Muscle layer of duodenum (tissue), 2 donors: ENCODE data around the gene PRMT6.
"Not testable (repeated sequence)": the region's sequence is repeated elsewhere in the genome, so short reads cannot be mapped to it uniquely, and the experiment has no call there.

Experiments used
- H3K27ac ChIP-seq: one replicate; pipeline ENCODE4 v1.7.0; 2013; ENCODE audit warnings: mild to moderate bottlenecking, low read length
- H3K27me3 ChIP-seq: one replicate; pipeline ENCODE4 v1.7.0; 2013; ENCODE audit warnings: low read depth, mild to moderate bottlenecking, control low read depth, low read length
- H3K36me3 ChIP-seq, 2 donors: one replicate each; pipeline ENCODE4 v1.7.0; 2013; ENCODE audit warnings: low read length in 2 of 2, control low read depth in 1 of 2, mild to moderate bottlenecking in 1 of 2; ENCODE audit not compliant: insufficient read depth in 2 of 2, control insufficient read depth in 1 of 2
- H3K4me1 ChIP-seq, 2 donors: one replicate each; pipeline ENCODE4 v1.7.0; 2013; ENCODE audit warnings: low read length in 2 of 2, mild to moderate bottlenecking in 2 of 2, control low read depth in 1 of 2, moderate library complexity in 1 of 2; ENCODE audit not compliant: insufficient read depth in 2 of 2, control insufficient read depth in 1 of 2
- H3K4me3 ChIP-seq, 2 donors: one replicate each; pipeline ENCODE4 v1.7.0; 2013; ENCODE audit warnings: low read length in 2 of 2, low read depth in 1 of 2, mild to moderate bottlenecking in 1 of 2
- H3K9me3 ChIP-seq, 2 donors: one replicate each; pipeline ENCODE4 v1.7.0; 2013; ENCODE audit warnings: low read length in 2 of 2, control low read depth in 1 of 2, mild to moderate bottlenecking in 1 of 2; ENCODE audit not compliant: control insufficient read depth in 1 of 2
- donor health status: healthy.

PRMT6 gene

DNA sequence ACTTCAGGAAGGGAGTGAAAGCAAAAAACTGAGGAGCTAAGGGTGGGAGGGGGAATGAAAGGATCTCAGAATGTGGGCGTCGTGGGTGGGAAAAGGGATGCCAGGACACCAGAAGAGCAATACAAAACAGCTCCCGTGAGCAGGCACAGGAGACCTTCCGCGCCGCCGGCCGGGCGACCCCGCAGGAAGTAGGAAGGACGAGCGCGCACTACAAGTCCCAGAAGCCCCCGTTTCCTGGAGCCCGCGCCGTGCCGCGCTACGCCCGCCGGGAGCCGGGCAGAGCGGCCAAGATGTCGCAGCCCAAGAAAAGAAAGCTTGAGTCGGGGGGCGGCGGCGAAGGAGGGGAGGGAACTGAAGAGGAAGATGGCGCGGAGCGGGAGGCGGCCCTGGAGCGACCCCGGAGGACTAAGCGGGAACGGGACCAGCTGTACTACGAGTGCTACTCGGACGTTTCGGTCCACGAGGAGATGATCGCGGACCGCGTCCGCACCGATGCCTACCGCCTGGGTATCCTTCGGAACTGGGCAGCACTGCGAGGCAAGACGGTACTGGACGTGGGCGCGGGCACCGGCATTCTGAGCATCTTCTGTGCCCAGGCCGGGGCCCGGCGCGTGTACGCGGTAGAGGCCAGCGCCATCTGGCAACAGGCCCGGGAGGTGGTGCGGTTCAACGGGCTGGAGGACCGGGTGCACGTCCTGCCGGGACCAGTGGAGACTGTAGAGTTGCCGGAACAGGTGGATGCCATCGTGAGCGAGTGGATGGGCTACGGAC lies at the start of gene PRMT6:
Gene PRMT6 (plus strand): TSS at position 249 of the 771 bp plus-strand sequence. CDS start 42 bp downstream, at position 291.
- H3K9me3 ChIP-seq: no peaks in the 10 kb centered on the region

DNA sequence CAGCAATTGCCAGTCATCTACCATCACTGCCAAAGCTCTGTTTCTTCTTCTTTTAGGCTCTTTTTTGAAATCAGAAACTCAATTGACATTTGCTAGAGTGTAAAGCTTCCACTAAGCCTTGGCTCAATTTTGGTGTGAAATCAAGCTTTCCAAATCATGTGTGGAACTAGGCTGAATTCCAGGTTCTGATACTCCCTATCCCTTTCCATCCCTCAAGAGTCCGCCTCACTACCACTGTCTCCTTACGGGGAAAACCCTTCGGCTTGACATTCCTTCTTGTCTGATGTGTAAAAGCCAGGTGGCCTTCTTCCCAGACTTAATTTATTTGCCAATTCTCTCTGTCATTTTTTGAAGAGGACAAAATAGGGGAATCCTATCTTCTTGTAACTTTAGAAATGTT lies 47.2 kb upstream of the PRMT6 start:
- H3K36me3 ChIP-seq: no peaks in the 10 kb centered on the region
- H3K27ac ChIP-seq: no peak overlapping the region
- no peaks in the 10 kb centered on the region for H3K4me1 ChIP-seq
- no peaks in the 10 kb centered on the region for H3K9me3 ChIP-seq
- H3K4me3 ChIP-seq: no peak overlapping the region
- no peaks in the 10 kb centered on the region for H3K27me3 ChIP-seq

More for the DNA sequence above, at the start of gene PRMT6:
- H3K4me3 ChIP-seq: peak within 1 kb of the TSS; percentile 90 to 95
- peaks cover 7 to 13% of the 10 kb centered on the region in 2 donors for H3K4me1 ChIP-seq
- H3K27me3 ChIP-seq: no peaks in the 10 kb centered on the region
- peak within 1 kb of the TSS; percentile 79 for H3K27ac ChIP-seq
- peaks cover 0 to 4% of the 10 kb centered on the region in 2 donors for H3K36me3 ChIP-seq

DNA sequence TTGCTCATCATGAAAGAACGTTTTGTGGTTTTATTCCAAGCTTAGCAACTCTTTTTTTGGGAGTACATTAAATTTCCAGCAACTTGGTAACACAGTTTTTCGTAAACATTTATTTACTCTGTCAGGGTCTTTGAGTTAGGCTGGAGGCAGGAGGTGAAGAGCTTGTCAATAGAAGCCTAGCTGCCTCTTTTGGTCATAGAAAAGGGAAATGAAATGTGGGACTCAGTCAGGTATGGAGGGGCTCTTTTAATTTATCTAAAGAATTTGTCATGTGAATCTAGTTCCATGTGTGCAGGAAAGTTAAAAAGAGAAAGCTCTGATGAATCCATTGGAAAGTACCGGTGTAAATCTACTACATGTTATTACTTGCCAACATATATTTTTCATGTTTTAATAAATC lies 45.9 kb upstream of the PRMT6 start:
- no peak overlapping the region for H3K27ac ChIP-seq
- H3K36me3 ChIP-seq: no peaks in the 10 kb centered on the region
- no peak overlapping the region for H3K4me3 ChIP-seq
- no peaks in the 10 kb centered on the region for H3K9me3 ChIP-seq
- H3K27me3 ChIP-seq: no peaks in the 10 kb centered on the region
- no peaks in the 10 kb centered on the region for H3K4me1 ChIP-seq

DNA sequence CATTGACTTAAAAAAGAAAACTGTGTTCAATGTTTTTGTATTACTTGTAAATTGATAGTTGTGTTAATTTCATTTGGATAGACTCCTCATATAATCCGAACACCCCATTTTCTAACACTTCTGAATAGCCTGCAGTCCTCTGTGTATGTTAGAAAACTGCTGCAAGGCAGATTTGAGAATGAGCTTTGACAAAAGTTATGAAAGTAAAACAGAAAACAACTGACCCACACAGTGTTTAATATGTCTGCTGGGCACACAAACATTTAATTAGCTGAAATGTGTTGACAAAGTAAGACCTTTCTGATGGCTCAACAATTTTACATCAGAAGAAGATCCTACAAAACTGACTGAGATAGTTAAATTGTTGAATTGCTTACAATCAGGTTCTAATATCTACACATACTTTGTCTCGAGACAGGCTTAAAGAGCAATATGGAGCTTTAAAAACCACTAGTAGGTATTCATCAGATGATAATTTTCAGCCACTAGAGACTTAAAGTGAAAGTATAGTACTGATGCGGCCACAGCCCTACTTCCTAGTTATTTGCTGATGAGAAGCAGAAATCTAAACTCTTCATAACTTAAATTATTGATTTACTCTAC lies 40.0 kb upstream of the PRMT6 start:
- H3K4me3 ChIP-seq: no peak overlapping the region
- H3K27ac ChIP-seq: no peak overlapping the region
- no peaks in the 10 kb centered on the region for H3K36me3 ChIP-seq
- no peaks in the 10 kb centered on the region for H3K4me1 ChIP-seq
- H3K9me3 ChIP-seq: no peaks in the 10 kb centered on the region
- no peaks in the 10 kb centered on the region for H3K27me3 ChIP-seq

DNA sequence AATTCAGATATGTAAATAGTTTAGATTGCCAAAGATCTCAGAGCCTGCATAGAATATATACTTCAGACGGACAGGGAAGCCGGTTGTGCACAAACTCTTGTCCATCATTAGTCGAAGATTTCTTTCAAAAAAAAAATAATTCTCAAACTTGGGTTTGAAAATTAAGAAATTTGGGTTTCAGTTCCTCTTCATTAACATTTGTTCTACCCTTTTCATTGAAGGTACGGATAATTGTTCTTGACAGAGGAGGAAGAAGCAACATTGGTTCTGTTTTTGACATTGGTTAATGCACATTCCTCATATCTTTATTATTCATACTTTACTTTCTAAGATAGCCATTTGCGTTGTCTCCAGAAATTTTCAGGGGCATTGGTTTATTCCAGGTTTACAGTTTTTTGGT lies 38.0 kb upstream of the PRMT6 start:
- no peak overlapping the region for H3K27ac ChIP-seq
- no peaks in the 10 kb centered on the region for H3K4me1 ChIP-seq
- H3K4me3 ChIP-seq: no peak overlapping the region
- H3K27me3 ChIP-seq: no peaks in the 10 kb centered on the region
- no peaks in the 10 kb centered on the region for H3K9me3 ChIP-seq
- H3K36me3 ChIP-seq: no peaks in the 10 kb centered on the region

DNA sequence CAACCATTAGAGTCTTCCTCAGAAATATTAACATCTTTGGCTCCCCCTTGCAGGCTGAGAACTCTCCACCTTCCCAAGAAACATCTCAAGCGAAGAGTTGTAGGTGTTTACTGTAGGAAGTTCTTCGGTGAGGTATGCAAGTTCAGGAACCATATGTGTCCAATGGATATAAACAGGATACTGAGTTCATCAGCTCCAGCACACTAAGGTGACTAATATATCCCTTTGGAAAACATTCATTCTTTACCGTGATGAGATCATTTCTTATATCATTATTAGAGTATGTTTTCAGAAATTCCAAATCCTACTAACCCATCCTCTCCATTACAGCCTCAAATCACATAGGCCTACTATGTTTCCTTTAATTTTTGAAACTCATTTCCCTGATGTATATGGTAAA lies 37.3 kb upstream of the PRMT6 start:
- Histone ChIP-seq H3K4me1 (no peaks in the 10 kb centered on the region), H3K9me3 (no peaks in the 10 kb centered on the region), H3K27ac (no peak overlapping the region), H3K4me3 (no peak overlapping the region), H3K27me3 (no peaks in the 10 kb centered on the region), H3K36me3 (no peaks in the 10 kb centered on the region)

DNA sequence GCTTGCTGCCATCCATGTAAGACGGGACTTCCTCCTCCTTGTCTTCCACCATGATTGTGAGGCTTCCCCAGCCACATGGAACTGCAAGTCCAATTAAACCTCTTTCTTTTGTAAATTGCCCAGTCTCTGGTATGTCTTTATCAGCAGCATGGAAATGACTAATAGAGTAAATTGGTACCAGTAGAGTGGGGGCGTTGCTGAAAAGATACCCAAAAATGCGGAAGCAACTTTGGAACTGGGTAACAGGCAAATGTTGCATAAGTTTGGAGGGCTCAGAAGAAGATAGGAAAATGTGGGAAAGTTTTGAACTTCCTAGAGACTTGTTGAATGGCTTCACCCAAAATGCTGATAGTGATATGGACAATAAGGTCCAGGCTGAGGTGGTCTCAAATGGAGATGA lies 17.6 kb upstream of the PRMT6 start:
- not testable (repeated sequence) for H3K4me1 ChIP-seq, H3K4me3 ChIP-seq, H3K9me3 ChIP-seq, H3K27ac ChIP-seq, H3K27me3 ChIP-seq, H3K36me3 ChIP-seq

DNA sequence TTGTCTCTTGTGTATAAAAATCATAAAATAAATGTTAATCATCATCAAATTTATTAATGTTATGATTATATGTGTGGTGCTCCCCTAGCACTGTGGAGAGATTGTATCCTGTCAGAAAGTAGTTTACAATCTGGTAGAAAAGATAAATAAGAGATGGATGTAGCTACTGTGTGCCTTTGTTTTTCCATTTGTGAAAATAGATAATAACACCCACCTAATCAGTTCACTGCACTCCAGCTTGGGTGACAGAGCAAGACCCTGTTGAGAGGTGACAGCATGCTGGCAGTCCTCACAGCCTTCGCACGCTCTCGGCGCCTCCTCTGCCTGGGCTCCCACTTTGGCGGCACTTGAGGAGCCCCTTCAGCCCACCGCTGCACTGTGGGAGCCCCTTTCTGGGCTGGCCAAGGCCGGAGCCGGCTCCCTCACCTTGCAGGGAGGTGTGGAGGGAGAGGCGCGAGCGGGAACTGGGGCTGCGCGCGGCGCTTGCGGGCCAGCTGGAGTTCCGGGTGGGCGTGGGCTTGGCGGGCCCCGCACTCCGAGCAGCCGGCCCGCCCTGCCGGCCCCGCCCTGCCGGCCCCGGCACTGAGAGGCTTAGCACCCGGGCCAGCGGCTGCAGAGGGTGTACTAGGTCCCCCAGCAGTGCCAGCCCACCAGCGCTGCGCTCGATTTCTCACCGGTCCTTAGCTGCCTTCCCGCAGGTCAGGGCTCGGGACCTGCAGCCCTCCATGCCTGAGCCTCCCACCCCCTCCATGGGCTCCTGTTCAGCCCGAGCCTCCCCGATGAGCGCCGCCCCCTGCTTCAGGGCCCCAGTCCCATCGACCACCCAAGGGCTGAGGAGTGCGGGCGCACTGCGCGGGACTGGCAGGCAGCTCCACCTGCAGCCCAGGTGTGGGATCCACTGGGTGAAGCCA lies 11.9 kb upstream of the PRMT6 start:
- H3K27ac ChIP-seq, H3K36me3 ChIP-seq, H3K27me3 ChIP-seq, H3K4me1 ChIP-seq, H3K4me3 ChIP-seq, H3K9me3 ChIP-seq: not testable (repeated sequence)

DNA sequence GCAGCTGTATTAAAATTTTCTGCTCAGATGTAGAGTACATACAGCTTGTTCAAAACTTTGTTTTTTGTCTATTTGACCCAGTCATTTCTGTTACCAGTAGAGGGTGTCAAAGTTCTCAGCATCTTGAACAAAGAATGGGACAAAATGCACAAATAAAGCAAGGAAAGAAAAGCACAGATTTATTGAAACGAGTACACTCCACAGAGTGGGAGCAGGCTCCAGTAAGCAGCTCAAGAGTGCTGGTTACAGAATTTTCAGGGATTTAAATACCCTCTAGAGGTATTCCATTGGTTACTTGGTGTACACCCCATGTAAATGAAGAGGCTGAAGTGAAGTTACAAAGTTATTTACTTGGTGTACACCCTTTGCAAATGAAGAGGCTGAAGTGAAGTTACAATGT lies 8.9 kb upstream of the PRMT6 start:
- Histone ChIP-seq H3K27me3 (no peaks in the 10 kb centered on the region), H3K4me3 (no peak overlapping the region), H3K9me3 (no peaks in the 10 kb centered on the region), H3K4me1 (no peaks in the 10 kb centered on the region), H3K36me3 (no peaks in the 10 kb centered on the region), H3K27ac (no peak overlapping the region)

DNA sequence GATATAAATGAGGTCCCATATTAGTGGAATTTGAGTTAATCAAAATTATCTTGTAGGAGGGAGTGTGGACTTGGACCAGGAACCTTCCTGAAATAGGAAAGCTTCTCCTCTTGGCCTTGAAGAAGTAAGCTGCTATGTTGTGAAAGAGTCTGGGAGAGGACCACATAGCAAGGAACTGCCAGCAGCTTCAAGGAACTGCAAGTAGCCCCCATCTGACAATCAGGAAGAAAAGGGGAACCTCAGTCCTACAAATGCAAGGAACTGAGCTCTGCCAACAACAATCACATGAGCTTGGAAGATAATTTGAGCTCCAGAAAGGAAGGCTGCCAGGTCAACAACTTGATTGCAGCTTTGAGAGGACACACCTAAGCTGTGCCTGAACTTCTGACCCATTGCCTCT lies 8.2 kb upstream of the PRMT6 start:
- Histone ChIP-seq H3K4me3 (no peak overlapping the region), H3K9me3 (no peaks in the 10 kb centered on the region), H3K36me3 (no peaks in the 10 kb centered on the region), H3K27me3 (no peaks in the 10 kb centered on the region), H3K27ac (no peak overlapping the region), H3K4me1 (no peaks in the 10 kb centered on the region)

DNA sequence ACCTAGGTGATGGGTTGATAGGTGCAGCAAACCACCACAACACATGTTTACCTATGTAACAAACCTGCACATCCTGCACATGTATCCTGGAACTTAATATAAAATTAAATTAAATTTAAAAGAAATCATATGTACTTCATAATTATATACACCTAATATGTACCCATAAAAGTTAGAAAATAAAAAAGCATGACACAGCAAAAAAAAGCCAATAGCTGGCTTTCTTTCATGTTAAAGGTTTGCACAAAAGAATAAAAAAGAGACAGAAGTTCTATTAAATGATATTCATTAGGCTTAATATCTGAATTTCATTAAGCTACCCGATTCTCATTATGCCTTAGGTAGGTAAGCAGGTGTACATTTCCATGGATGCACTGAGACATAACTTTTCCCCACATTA lies 5.2 kb upstream of the PRMT6 start:
- no peaks in the 10 kb centered on the region for H3K27me3 ChIP-seq
- no peaks in the 10 kb centered on the region for H3K36me3 ChIP-seq
- no peaks in the 10 kb centered on the region for H3K9me3 ChIP-seq
- H3K4me1 ChIP-seq: no peaks in the 10 kb centered on the region
- H3K27ac ChIP-seq: no peak overlapping the region
- H3K4me3 ChIP-seq: no peak overlapping the region
